ENCODE data around the gene RHBDD3.

Gene RHBDD3

DNA sequence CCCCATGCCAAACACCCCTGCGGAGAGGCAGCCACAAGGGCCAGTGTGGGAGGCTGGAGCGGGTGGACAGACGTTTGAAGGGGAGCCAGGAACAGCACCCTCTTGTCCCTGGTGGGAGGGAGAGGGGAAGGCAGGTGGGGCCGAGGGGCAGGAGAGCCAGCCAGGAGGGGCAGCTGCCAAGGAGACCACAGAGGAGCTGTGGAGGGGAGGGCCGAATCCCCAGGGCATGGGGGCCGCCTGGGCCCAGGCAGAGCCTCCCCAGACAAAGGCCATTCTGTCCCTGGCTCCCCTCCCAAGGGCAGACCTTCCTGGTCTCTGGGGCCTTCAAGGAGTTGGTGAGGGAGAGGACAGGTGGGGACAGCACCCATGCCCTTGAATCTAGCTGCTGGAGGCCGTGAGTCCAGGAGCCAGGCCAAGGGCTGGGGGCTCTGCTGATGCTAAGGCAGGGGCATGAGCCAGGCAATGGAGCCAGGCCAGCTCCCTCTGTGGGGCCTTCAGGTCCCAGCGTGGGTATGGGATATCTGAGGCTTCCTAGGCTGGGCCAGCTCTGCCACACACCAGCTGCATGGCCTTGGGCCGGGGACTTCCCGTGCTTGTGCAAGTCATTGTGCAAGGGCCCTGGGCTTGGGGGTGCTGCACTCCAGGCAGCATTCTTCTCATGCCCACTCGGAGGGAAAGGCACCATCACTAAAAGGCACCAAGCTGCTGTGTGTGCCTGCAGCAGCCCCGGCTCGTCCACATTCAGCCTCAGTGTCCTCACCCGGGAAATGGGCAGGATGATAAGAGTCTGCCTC is 50.7 kb downstream of the RHBDD3 start:
- DNase-seq, result no peak

DNA sequence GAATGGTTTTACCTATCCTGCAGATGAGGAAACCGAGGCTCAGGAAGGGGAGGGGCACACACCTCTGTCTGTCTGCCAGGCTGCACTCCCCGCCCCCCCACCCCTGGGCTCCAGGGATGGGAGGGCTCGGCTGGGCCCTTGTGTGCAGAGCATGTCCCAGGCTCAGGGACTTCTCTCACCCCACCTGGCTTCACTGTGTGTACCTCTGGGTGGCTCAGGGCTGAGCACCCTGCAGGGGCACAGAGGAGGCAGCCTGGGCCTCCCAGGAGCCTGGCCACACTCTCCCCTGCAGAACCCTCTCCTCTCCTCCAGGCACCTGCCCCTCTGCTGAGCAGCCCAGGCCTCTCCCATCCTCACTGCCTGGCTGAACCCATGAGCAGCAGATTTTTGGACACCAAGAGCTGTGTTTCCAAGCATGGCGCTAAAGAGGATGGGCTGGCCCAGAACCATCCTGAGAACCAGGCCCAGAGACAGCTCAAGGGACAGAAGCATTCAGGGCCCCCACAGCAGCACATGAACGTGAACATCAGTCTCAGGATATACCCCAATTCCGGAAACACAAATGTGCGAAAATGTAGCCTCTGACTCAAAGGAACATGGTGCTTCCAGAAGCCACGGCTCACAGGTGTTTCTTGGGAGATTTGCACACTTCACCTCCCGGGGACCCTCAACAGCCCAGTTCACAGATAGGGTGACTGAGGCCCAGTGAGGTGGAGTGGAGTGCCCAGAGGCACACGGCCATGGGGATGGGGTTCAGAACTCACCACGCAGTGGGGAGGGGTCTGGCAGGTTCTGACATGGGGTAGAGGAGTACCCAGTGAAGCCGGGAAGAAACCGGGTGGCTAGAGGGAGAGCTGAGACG is 51.5 kb downstream of the RHBDD3 start:
- no peak for DNase-seq

DNA sequence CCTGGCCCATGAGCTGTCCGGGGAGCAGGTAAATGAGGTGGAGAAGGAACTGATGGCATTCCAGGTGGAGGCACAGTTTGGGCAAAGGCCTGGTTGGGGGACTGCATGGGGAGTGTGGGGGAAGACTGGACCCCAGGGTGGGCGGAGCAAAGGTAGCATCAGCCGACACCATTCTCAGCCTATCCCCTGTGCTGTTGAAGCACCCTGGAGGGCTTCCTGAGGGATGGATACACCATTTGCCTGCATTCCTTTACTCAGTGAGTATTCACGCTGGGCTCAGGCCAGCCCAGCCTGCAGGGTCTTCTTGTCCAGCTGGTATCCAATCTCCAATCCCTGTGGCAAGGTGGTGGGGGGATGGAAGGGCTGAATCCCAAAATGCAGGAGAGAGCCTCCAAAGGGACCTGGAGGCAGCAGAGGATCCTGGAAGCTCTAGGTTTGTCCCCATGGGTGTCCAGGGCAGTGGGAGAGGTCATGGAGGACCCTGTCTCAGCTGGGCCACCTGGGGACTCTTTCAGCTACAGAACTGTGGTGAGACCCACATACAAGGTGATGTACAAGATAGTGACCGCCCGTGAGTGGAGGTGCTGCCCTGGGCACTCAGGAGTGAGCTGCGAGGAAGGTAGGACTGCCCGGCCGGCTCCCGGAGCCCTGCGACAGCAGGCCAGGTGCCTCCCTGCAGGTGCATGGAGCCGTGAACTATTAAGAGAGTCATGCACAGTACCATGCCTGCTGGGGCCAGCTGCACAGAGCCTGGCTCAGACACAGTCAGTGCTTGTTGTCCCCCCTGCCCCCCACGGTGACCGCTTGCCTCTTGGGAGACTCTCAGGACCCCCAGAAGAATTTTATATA is 52.5 kb downstream of the RHBDD3 start:
- DNase-seq, result no peak

- DNase-seq, result no peak
These were observed 53.5 kb downstream of the RHBDD3 start for GRCh38 chr22:29214232-29214631.

DNA sequence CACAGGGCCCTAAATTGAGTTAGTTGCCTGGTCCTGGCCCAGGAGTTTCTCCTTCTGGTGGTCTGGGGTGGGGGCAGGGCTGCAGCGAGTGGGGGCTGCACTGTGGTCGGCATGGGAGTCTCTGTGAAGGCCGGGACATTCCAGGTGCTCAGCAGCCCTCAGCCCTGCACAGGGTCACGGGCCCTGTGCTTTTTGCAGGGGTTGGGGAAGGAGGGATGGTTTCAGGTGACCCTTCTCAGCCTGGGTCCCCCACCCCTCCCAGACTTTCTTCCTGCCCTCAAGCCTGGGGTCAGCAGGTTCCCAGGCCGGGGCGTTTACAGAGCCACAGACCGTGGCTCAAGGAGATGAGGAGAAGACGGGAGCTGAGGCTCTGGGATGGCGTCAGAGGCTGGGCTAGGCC is 54.3 kb downstream of the RHBDD3 start:
- no peak for DNase-seq

DNA sequence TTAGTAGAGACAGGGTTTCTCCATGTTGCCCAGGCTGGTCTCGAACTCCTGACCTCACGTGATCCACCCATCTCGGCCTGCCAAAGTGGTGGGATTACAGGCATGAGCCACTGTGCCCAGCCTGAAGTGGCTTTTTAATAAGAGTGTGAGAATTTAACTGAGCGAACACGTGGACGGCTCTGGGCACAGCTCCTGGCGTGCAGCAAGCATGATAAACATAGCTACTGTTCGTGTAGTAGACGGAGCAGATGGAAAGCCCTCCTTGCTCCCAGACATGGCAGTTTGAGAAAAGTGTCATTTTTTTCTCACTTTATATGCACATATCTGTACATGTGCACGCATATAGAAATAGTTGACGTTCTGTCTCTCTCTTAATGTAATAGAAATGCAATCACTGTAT is 55.0 kb downstream of the RHBDD3 start:
- DNase-seq, result peak in 1 of 2 experiments; percentile 3

GRCh38 chr22:29211466-29211865 is 56.3 kb downstream of the RHBDD3 start:
- DNase-seq, result no peak

GRCh38 chr22:29211066-29211465 is 56.7 kb downstream of the RHBDD3 start:
- DNase-seq, result no peak
